DND-41 (cell line): ENCODE data around the gene TESMIN.

Experiments used
- ATAC-seq: fragments of 200-7000 bp; cut with Tn5 transposase; 3 replicates; pipeline ENCODE4 v1.9.1; 2021; ENCODE audit warnings: low read depth; ENCODE audit not compliant: insufficient read depth
- DNase-seq: peaks from one replicate; pipeline ENCODE4 v3.0.0-alpha.2; 2020
- H2AFZ ChIP-seq: 2 replicates; pipeline ENCODE4 v1.6.0; 2012; ENCODE audit warnings: low read depth, low read length
- H3K27ac ChIP-seq: 2 replicates; pipeline ENCODE4 v1.5.1; 2012; ENCODE audit warnings: low read length, inconsistent platforms
- H3K27me3 ChIP-seq: fragments of 200-600 bp; sonication (generic); 2 replicates; pipeline ENCODE4 v1.6.0; 2012; ENCODE audit warnings: low read length, mild to moderate bottlenecking, inconsistent platforms; ENCODE audit not compliant: insufficient read depth, poor library complexity
- H3K36me3 ChIP-seq: 2 replicates; pipeline ENCODE4 v1.5.1; 2012; ENCODE audit warnings: low read length, inconsistent platforms; ENCODE audit not compliant: insufficient read depth
- H3K4me1 ChIP-seq: 2 replicates; pipeline ENCODE4 v1.5.1; 2012; ENCODE audit warnings: mild to moderate bottlenecking, low read length; ENCODE audit not compliant: insufficient read depth
- H3K4me2 ChIP-seq: 2 replicates; pipeline ENCODE4 v1.6.0; 2012; ENCODE audit warnings: mild to moderate bottlenecking, moderate library complexity, low read length, inconsistent platforms; ENCODE audit not compliant: insufficient read depth
- H3K4me3 ChIP-seq, 2 experiments: fragments of 200-600 bp in 1 of 2; shearing (Covaris generic) in 1 of 2; 2 replicates each; pipeline ENCODE4 v1.5.1; 2012 to 2016; ENCODE audit warnings: inconsistent platforms in 2 of 2, low read length in 2 of 2, mild to moderate bottlenecking in 2 of 2, low read depth in 1 of 2, moderate library complexity in 1 of 2
- H3K79me2 ChIP-seq: 2 replicates; pipeline ENCODE4 v1.6.0; 2012; ENCODE audit warnings: low read length, inconsistent platforms; ENCODE audit not compliant: insufficient read depth
- H3K9ac ChIP-seq: 2 replicates; pipeline ENCODE4 v1.6.0; 2012; ENCODE audit warnings: low read depth, mild to moderate bottlenecking, inconsistent platforms, low read length, moderate library complexity
- H3K9me3 ChIP-seq: 2 replicates; pipeline ENCODE4 v1.5.1; 2012; ENCODE audit warnings: low read length, moderate library complexity, mild to moderate bottlenecking, inconsistent platforms; ENCODE audit not compliant: insufficient read depth, severe bottlenecking
- H4K20me1 ChIP-seq: 2 replicates; pipeline ENCODE4 v1.6.0; 2012; ENCODE audit warnings: low read length; ENCODE audit not compliant: insufficient read depth
- EZH2 ChIP-seq: IDR thresholded peaks from 3 replicates; pipeline ENCODE4 v1.6.1; 2012; ENCODE audit warnings: borderline replicate concordance, low read depth, mild to moderate bottlenecking, moderate library complexity, low read length, inconsistent platforms; ENCODE audit not compliant: severe bottlenecking
- TF ChIP-seq, protein P1 (sequence below): IDR thresholded peaks from 2 replicates; pipeline ENCODE4 v1.5.1; 2012; ENCODE audit warnings: borderline replicate concordance, low read length, moderate library complexity, mild to moderate bottlenecking; ENCODE audit not compliant: poor library complexity, severe bottlenecking; ENCODE audit errors: extremely low read depth

The TESMIN gene

DNA sequence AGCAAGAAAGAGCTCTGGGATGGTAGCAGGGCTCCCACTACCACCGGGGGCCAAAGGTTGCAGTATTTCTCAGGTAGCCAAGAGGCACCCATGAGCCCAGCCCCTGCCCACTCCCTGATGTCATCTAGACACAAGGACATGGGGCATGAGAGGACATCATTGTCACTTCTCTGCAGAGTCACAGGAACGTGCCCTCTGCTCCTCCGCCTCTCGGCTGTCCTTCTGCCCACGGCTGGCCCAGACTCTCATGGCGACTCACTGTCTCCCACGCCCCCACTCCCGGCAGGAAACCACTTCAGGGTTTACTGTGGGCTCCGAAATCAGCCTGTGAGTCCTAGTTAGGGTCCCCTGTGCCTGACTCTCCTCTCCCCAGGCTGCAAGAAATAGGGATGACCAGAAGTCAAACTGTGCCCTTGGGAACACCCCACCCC, 68.8 kb downstream of the TESMIN start:
- TF ChIP-seq, protein P1, sequence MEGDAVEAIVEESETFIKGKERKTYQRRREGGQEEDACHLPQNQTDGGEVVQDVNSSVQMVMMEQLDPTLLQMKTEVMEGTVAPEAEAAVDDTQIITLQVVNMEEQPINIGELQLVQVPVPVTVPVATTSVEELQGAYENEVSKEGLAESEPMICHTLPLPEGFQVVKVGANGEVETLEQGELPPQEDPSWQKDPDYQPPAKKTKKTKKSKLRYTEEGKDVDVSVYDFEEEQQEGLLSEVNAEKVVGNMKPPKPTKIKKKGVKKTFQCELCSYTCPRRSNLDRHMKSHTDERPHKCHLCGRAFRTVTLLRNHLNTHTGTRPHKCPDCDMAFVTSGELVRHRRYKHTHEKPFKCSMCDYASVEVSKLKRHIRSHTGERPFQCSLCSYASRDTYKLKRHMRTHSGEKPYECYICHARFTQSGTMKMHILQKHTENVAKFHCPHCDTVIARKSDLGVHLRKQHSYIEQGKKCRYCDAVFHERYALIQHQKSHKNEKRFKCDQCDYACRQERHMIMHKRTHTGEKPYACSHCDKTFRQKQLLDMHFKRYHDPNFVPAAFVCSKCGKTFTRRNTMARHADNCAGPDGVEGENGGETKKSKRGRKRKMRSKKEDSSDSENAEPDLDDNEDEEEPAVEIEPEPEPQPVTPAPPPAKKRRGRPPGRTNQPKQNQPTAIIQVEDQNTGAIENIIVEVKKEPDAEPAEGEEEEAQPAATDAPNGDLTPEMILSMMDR = no peak
- no peak for TF ChIP-seq EZH2
- no peak overlapping the region for H3K4me2 ChIP-seq
- DNase-seq = no peak
- no peak overlapping the region for H2AFZ ChIP-seq
- H3K36me3 ChIP-seq = no peaks in the 10 kb centered on the region
- no peak overlapping the region for H3K27ac ChIP-seq
- no peaks in the 10 kb centered on the region for H3K4me1 ChIP-seq
- peaks cover 9% of the 10 kb centered on the region; the same call in 1 of the 2 replicates for H4K20me1 ChIP-seq
- H3K9ac ChIP-seq = no peak overlapping the region
- H3K27me3 ChIP-seq = peaks cover 2% of the 10 kb centered on the region
- ATAC-seq = no peak
- no peaks in the 10 kb centered on the region for H3K79me2 ChIP-seq
- no peak overlapping the region for H3K4me3 ChIP-seq
- no peaks in the 10 kb centered on the region for H3K9me3 ChIP-seq

DNA sequence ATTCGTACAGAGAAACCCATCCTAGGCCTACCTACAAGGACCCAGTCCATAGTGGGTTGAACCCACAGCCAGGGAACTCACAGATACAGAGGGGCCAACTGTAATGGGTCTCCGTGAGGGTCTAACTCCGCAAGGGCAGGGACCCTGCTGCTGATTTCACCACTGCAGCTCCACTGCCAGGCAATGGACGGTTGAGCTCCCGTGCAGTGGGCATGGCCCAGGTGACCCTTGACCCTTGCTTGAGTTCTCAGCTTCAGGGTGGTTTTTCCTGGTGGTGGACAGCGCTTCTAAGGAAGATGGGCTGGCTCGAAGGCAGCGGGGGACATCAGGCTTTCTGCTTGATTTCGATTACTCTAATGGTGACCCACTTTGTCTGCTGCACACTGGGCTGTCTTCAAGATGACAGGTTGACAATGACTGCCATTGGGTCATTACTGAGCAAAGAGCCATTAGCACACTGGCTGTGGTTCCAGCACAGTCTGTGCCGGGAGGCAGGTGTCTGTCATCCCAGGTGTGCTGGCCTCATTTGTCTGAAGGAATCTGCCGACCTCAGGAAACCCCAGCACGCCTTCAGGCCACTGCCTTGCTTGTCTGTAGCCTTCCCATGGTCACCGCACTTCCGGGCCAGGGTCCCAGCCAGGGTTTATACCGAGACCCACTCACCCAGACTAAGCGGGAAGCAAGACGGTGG, 70.6 kb downstream of the TESMIN start:
- Histone ChIP-seq H3K9ac (no peak overlapping the region), H3K4me2 (no peak overlapping the region), H4K20me1 (peaks cover 3% of the 10 kb centered on the region; the same call in 1 of the 2 replicates), H3K36me3 (no peaks in the 10 kb centered on the region), H3K27ac (no peak overlapping the region), H3K4me1 (no peaks in the 10 kb centered on the region), H3K4me3 (no peak overlapping the region), H2AFZ (no peak overlapping the region), H3K9me3 (no peaks in the 10 kb centered on the region), H3K79me2 (no peaks in the 10 kb centered on the region), H3K27me3 (peaks cover 2% of the 10 kb centered on the region)
- TF ChIP-seq EZH2 = no peak
- TF ChIP-seq, protein P1 = no peak
- DNase-seq = no peak
- ATAC-seq = no peak

DNA sequence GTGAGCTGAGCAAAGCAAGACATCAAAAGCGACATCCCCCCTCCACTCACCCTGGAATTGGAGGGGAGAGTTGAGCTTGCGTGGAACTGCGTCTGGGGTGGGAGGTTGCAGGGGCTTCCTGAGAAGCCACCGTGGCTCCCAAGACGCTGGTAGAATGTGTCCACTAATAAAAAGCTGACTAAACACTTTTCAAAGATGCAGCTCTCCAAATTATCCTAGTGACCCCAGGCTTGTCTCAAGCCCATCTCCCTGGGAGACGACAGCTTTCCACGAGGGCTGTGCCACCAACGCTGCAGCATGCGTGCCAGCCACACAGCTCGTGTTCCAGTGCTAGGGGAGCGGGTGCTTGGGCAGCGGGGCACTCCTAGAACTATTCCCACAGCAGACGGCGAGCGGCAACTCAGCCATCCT, 73.3 kb downstream of the TESMIN start:
- H3K4me2 ChIP-seq = no peak overlapping the region
- no peaks in the 10 kb centered on the region for H3K9me3 ChIP-seq
- peaks cover 2% of the 10 kb centered on the region for H3K27me3 ChIP-seq
- H3K27ac ChIP-seq = no peak overlapping the region
- H4K20me1 ChIP-seq = no peaks in the 10 kb centered on the region
- H3K4me1 ChIP-seq = no peaks in the 10 kb centered on the region
- no peak overlapping the region for H3K9ac ChIP-seq
- no peaks in the 10 kb centered on the region for H3K79me2 ChIP-seq
- no peak overlapping the region for H2AFZ ChIP-seq
- no peak for DNase-seq
- H3K36me3 ChIP-seq = no peaks in the 10 kb centered on the region
- ATAC-seq = no peak
- H3K4me3 ChIP-seq = no peak overlapping the region
- no peak for TF ChIP-seq EZH2
- TF ChIP-seq, protein P1 = no peak
